SK-N-MC (cell line): ENCODE data around the gene RAB12.

Experiments
- EZH2 ChIP-seq: fragments of 200-600 bp; sonication (generic); IDR thresholded peaks from one replicate; pipeline ENCODE4 v1.6.1; 2017; ENCODE audit warnings: antibody characterized with exemption
- FOXP2 ChIP-seq: optimal IDR thresholded peaks from 2 replicates; pipeline ENCODE3; 2011; ENCODE audit warnings: mild to moderate bottlenecking, moderate library complexity; ENCODE audit not compliant: insufficient read depth; ENCODE audit errors: extremely low read length, control extremely low read depth
- POLR2AphosphoS5 ChIP-seq: IDR thresholded peaks from 2 replicates; pipeline ENCODE4 v1.6.1; 2012; ENCODE audit warnings: mild to moderate bottlenecking, low read depth, low read length, borderline replicate concordance

DNA sequence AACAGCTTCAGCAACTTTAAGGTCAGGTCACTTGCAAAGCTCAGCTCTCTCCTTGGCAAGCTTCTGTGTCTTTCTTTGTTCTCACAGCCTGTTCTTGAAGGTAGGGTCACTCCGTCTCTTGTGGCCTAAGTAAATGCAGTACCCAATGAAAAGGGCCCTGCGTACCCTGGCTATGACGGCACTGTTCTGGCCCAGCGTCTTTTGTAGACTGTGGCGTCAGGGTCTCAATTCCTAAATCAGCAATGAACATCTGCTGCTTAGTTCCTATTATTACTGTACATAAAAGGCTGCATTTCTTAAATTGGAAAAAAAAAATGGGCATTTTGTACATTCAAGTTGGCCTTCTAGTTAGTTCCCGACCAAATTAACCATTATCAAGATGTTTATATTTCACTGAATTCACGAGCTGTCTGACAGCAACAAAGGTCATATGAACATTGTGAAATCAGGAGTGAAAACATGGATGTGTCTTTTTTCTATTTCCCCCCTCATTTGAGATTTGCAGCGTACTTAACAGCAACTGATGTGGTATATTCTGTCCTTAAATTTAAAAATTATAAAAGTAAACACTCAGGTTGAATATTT, 79.1 kb downstream of the RAB12 start:
- TF ChIP-seq EZH2 (no peak), FOXP2 (no peak), POLR2AphosphoS5 (no peak)
